ENCODE results near the gene ZNF516.

ZNF516 gene

GRCh38 chr18:76389716-76390115, 105.3 kb downstream of the ZNF516 start:
- no peak for TF ChIP-seq CTCF (conservative IDR thresholded peaks at IDR 0.05; ENCODE audit: low read length)
- H3K4me3 ChIP-seq (ENCODE audit: low read length): no peak overlapping the region
- DNase-seq (ENCODE audit: low read depth): no peak

- no peak for DNase-seq (ENCODE audit: low read depth)
- no peak for TF ChIP-seq CTCF (conservative IDR thresholded peaks at IDR 0.05; ENCODE audit: low read length)
Measured at GRCh38 chr18:76388891-76389423, 106.1 kb downstream of the ZNF516 start.

GRCh38 chr18:76388261-76388660, 106.8 kb downstream of the ZNF516 start:
- H3K4me3 ChIP-seq (ENCODE audit: low read length): no peak overlapping the region
- no peak for TF ChIP-seq CTCF (conservative IDR thresholded peaks at IDR 0.05; ENCODE audit: low read length)
- DNase-seq (ENCODE audit: low read depth): no peak

More at GRCh38 chr18:76388891-76389423, 106.1 kb downstream of the ZNF516 start:
- H3K4me3 ChIP-seq (ENCODE audit: low read length): no peak overlapping the region

- no peak for TF ChIP-seq CTCF (conservative IDR thresholded peaks at IDR 0.05; ENCODE audit: low read length)
- no peak for DNase-seq (ENCODE audit: low read depth)
- H3K4me3 ChIP-seq (ENCODE audit: low read length): no peak overlapping the region
Measured at GRCh38 chr18:76387608-76388007, 107.4 kb downstream of the ZNF516 start.

GRCh38 chr18:76386886-76387285, 108.2 kb downstream of the ZNF516 start:
- TF ChIP-seq CTCF (conservative IDR thresholded peaks at IDR 0.05; ENCODE audit: low read length): no peak
- no peak for DNase-seq (ENCODE audit: low read depth)
- H3K4me3 ChIP-seq (ENCODE audit: low read length): no peak overlapping the region

- no peak for TF ChIP-seq CTCF (conservative IDR thresholded peaks at IDR 0.05; ENCODE audit: low read length)
- H3K4me3 ChIP-seq (ENCODE audit: low read length): no peak overlapping the region
- no peak for DNase-seq (ENCODE audit: low read depth)
Measured at GRCh38 chr18:76386071-76386470, 109.0 kb downstream of the ZNF516 start.

GRCh38 chr18:76385681-76385975, 109.4 kb downstream of the ZNF516 start:
- DNase-seq (ENCODE audit: low read depth): no peak
- no peak for TF ChIP-seq CTCF (conservative IDR thresholded peaks at IDR 0.05; ENCODE audit: low read length)
- no peak overlapping the region for H3K4me3 ChIP-seq (ENCODE audit: low read length)
